Upper lobe of left lung (tissue), 4 donors: Measurements from ENCODE around the gene FGF1.

Experiments
- CTCF ChIP-seq, 6 experiments: fragments of 450-650 bp in 4 of 6; fragments of 200-600 bp in 2 of 6; sonication (generic) in 2 of 6; IDR thresholded peaks; one replicate each; pipeline ENCODE4 v1.5.1; 2016 to 2019; ENCODE audit warnings: antibody characterized with exemption in 6 of 6
- EP300 ChIP-seq, 4 donors: sonication (generic); formaldehyde crosslinking; IDR thresholded peaks; one replicate each; pipeline ENCODE4 v1.5.1; 2017; ENCODE audit warnings: antibody characterized with exemption in 4 of 4, control low read depth in 2 of 4
- POLR2AphosphoS5 ChIP-seq, 2 donors: sonication (generic); formaldehyde crosslinking; IDR thresholded peaks; one replicate each; pipeline ENCODE4 v1.5.1; 2017; ENCODE audit warnings: antibody characterized with exemption in 2 of 2

- TF ChIP-seq CTCF (IDR thresholded peaks at IDR 0.05): no peak
- no peak for TF ChIP-seq EP300 (IDR thresholded peaks at IDR 0.05)
- TF ChIP-seq POLR2AphosphoS5 (IDR thresholded peaks at IDR 0.05): no peak
Measured at GRCh38 chr5:142640316-142641005, 45.4 kb downstream of the FGF1 start.
